A673 (cell line): ENCODE results near the gene MTHFD2. TPM values are rescaled to one million over a fixed set of nuclear protein-coding genes. Genes with fewer than 3 reads are reported as not detected.

Experiments used
- BruUV-seq: library from RNA; stranded (reverse); fragments of 400-500 nt; replicated peaks from 2 replicates; lab custom pipeline; 2021; lab: Mats Ljungman, UMichigan
- CTCF ChIA-PET: fragments of 300-600 bp; sonication (Branson Sonifier 250); formaldehyde crosslinking; loops from one replicate; lab custom pipeline; 2022; ENCODE audit warnings: antibody characterized with exemption; lab: Charles Lee
- POLR2A ChIA-PET: fragments of 300-600 bp; sonication (Branson Sonifier 250); formaldehyde crosslinking; loops from one replicate; lab custom pipeline; 2022; ENCODE audit warnings: antibody characterized with exemption; ENCODE audit not compliant: low non-redundant PET; lab: Charles Lee
- DNase-seq: peaks from one replicate; pipeline ENCODE4 v3.0.0-alpha.2; 2015; ENCODE audit warnings: low spot score
- H3K27ac ChIP-seq: fragments of 200-600 bp; sonication (generic); 2 replicates; pipeline ENCODE4 v1.5.1; 2016; ENCODE audit warnings: mixed run types, low read depth, mild to moderate bottlenecking, mixed read lengths, antibody characterized with exemption, low read length; ENCODE audit not compliant: poor library complexity, severe bottlenecking
- H3K27me3 ChIP-seq: fragments of 200-600 bp; sonication (generic); replicated peaks from 2 replicates; pipeline ENCODE4 v1.6.1; 2017; ENCODE audit warnings: mixed run types, low read depth, mild to moderate bottlenecking, mixed read lengths, antibody characterized with exemption, low read length; ENCODE audit not compliant: insufficient read depth, poor library complexity
- H3K36me3 ChIP-seq: fragments of 200-600 bp; sonication (generic); 2 replicates; pipeline ENCODE4 v1.6.1; 2016; ENCODE audit warnings: mixed run types, mild to moderate bottlenecking, mixed read lengths, antibody characterized with exemption, low read length; ENCODE audit not compliant: insufficient read depth, poor library complexity, severe bottlenecking
- H3K4me1 ChIP-seq: fragments of 200-600 bp; sonication (generic); 2 replicates; pipeline ENCODE4 v1.6.1; 2017; ENCODE audit warnings: mixed run types, mild to moderate bottlenecking, mixed read lengths, antibody characterized with exemption, low read length; ENCODE audit not compliant: insufficient read depth, poor library complexity, severe bottlenecking
- H3K4me3 ChIP-seq: fragments of 200-600 bp; sonication (generic); 2 replicates; pipeline ENCODE4 v1.5.1; 2016; ENCODE audit warnings: low read depth, mixed run types, mild to moderate bottlenecking, mixed read lengths, low read length; ENCODE audit not compliant: poor library complexity, severe bottlenecking
- H3K9me3 ChIP-seq: fragments of 200-600 bp; sonication (generic); 2 replicates; pipeline ENCODE4 v1.6.1; 2016; ENCODE audit warnings: mixed run types, low read depth, mild to moderate bottlenecking, mixed read lengths, antibody characterized with exemption, low read length; ENCODE audit not compliant: poor library complexity, severe bottlenecking
- CTCF ChIP-seq: fragments of 300-800, 200-600 bp; sonication (generic); conservative IDR thresholded peaks from 2 replicates; pipeline ENCODE4 v1.5.1; 2017; ENCODE audit warnings: low read depth, mild to moderate bottlenecking, antibody characterized with exemption, low read length, moderate library complexity, mixed read lengths
- EZH2 ChIP-seq: fragments of 200-600 bp; sonication (generic); IDR thresholded peaks from 2 replicates; pipeline ENCODE4 v1.6.1; 2017; ENCODE audit warnings: borderline replicate concordance, low read depth, mild to moderate bottlenecking, mixed read lengths, antibody characterized with exemption, low read length; ENCODE audit not compliant: poor library complexity, severe bottlenecking
- intact Hi-C: fragments of 100-400 bp; cut with micrococcal nuclease; formaldehyde crosslinking; loops from one replicate; pipeline ENCODE4 v1.10.0; 2022; ENCODE audit not compliant: unreplicated experiment
- total RNA-seq: library from RNA; stranded (reverse); gene quantifications from 2 replicates; pipeline ENCODE4 v1.2.3, GENCODE V29; 2021

MTHFD2 gene
- total RNA-seq, 1 experiment from 2014 or later: 252 TPM

GRCh38 chr2:74152954-74153353, 45.5 kb upstream of the MTHFD2 start:
- no TSS peak for BruUV-seq
- no peaks in the 10 kb centered on the region for H3K9me3 ChIP-seq
- DNase-seq: no peak
- H3K27me3 ChIP-seq: no peaks in the 10 kb centered on the region
- ChIA-PET POLR2A (no interaction called here), CTCF (no interaction called here)
- H3K4me3 ChIP-seq: no peak overlapping the region
- TF ChIP-seq CTCF: no peak
- TF ChIP-seq EZH2: no peak
- peaks cover 53% of the 10 kb centered on the region for H3K36me3 ChIP-seq
- intact Hi-C loops: no loop called here
- H3K27ac ChIP-seq: no peak overlapping the region
- H3K4me1 ChIP-seq: peaks cover 5% of the 10 kb centered on the region

GRCh38 chr2:74155830-74156229, 42.6 kb upstream of the MTHFD2 start:
- no TSS peak for BruUV-seq
- no peak for DNase-seq
- Histone ChIP-seq H3K4me1 (no peaks in the 10 kb centered on the region), H3K36me3 (peaks cover 76% of the 10 kb centered on the region), H3K4me3 (no peak overlapping the region), H3K9me3 (no peaks in the 10 kb centered on the region), H3K27ac (no peak overlapping the region), H3K27me3 (no peaks in the 10 kb centered on the region)
- CTCF ChIA-PET: no interaction called here
- POLR2A ChIA-PET: no interaction called here
- TF ChIP-seq EZH2 (no peak), CTCF (no peak)
- intact Hi-C loops: no loop called here

GRCh38 chr2:74162951-74163350, 35.5 kb upstream of the MTHFD2 start:
- no peaks in the 10 kb centered on the region for H3K27me3 ChIP-seq
- no TSS peak for BruUV-seq
- CTCF ChIA-PET: no interaction called here
- TF ChIP-seq CTCF: no peak
- no peak for TF ChIP-seq EZH2
- DNase-seq: no peak
- intact Hi-C loops: no loop called here
- H3K9me3 ChIP-seq: no peaks in the 10 kb centered on the region
- no peaks in the 10 kb centered on the region for H3K4me1 ChIP-seq
- POLR2A ChIA-PET: interaction anchor here (0.6 kb wide), 1 partner anchor 400 kb away, joined by 30 read pairs; no protein-coding TSS in a partner anchor
- no peak overlapping the region for H3K4me3 ChIP-seq
- no peak overlapping the region for H3K27ac ChIP-seq
- peaks cover 90% of the 10 kb centered on the region for H3K36me3 ChIP-seq
